ENCODE results near the gene PODXL2. TPM values are rescaled to one million over a fixed set of nuclear protein-coding genes. Genes with fewer than 3 reads are reported as not detected.

PODXL2 gene
- total and polyA plus RNA-seq, 2 experiments from 2014 or later: 18.4 to 57.6 TPM

DNA sequence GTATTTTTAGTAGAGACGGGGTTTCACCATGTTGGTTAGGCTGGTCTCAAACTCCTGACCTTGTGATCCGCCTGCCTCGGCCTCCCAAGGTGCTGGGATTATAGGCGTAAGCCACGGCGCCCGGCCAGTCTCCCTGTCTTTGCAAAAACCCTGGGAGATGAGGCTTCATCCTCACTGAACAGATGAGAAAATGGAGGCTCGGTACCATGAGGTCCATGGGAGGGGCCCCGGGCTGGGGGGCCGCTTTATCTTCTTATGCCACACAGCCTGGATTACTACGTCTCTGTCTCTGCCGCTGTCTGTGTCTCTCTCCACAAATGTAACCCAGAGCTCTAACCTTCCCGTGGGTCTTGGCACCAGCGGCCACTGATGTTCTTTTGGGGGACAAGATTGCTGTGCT lies 82.9 kb downstream of the PODXL2 start:
- Histone ChIP-seq H2AFZ (peak overlapping the region; percentile 56), H3K4me3 (no peak overlapping the region), H3K27me3 (ENCODE audit: insufficient read depth) (no peaks in the 10 kb centered on the region), H3K9me2 (ENCODE audit: insufficient read depth) (no peaks in the 10 kb centered on the region), H3K27ac (ENCODE audit: low read depth) (no peak overlapping the region), H3F3A (replicated peaks; ENCODE audit: low read depth) (no peaks in the 10 kb centered on the region), H3K36me3 (ENCODE audit: insufficient read depth) (no peaks in the 10 kb centered on the region), H3K4me2 (no peak overlapping the region), H4K20me1 (replicated peaks; ENCODE audit: insufficient read depth) (no peaks in the 10 kb centered on the region), H3K4me1 (ENCODE audit: insufficient read depth) (peaks cover 9% of the 10 kb centered on the region), H3K79me2 (replicated peaks; ENCODE audit: insufficient read depth) (no peaks in the 10 kb centered on the region)
- no peak for DNase-seq (ENCODE audit: low spot score)
- no peak overlapping the region for H3K4me3 Mint-ChIP-seq
- H3K36me3 Mint-ChIP-seq (ENCODE audit: low read depth): no peaks in the 10 kb centered on the region
- no peak for ATAC-seq
- peaks cover 8% of the 10 kb centered on the region for H3K27me3 Mint-ChIP-seq (ENCODE audit: insufficient read depth, low read depth, poor library complexity)
- no peaks in the 10 kb centered on the region for H3K9me3 Mint-ChIP-seq
- no peak for TF ChIP-seq NANOG (IDR thresholded peaks at IDR 0.05; ENCODE audit: borderline replicate concordance)
- no peak for TF ChIP-seq CREB1 (CRISPR knock-in tag; IDR thresholded peaks at IDR 0.05; ENCODE audit: low read depth)
- TF ChIP-seq STAT1 (IDR thresholded peaks at IDR 0.05; ENCODE audit: unreplicated experiment): no peak
- TF ChIP-seq, protein P1, sequence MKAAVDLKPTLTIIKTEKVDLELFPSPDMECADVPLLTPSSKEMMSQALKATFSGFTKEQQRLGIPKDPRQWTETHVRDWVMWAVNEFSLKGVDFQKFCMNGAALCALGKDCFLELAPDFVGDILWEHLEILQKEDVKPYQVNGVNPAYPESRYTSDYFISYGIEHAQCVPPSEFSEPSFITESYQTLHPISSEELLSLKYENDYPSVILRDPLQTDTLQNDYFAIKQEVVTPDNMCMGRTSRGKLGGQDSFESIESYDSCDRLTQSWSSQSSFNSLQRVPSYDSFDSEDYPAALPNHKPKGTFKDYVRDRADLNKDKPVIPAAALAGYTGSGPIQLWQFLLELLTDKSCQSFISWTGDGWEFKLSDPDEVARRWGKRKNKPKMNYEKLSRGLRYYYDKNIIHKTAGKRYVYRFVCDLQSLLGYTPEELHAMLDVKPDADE (IDR thresholded peaks at IDR 0.05): no peak
- TF ChIP-seq, protein P2, sequence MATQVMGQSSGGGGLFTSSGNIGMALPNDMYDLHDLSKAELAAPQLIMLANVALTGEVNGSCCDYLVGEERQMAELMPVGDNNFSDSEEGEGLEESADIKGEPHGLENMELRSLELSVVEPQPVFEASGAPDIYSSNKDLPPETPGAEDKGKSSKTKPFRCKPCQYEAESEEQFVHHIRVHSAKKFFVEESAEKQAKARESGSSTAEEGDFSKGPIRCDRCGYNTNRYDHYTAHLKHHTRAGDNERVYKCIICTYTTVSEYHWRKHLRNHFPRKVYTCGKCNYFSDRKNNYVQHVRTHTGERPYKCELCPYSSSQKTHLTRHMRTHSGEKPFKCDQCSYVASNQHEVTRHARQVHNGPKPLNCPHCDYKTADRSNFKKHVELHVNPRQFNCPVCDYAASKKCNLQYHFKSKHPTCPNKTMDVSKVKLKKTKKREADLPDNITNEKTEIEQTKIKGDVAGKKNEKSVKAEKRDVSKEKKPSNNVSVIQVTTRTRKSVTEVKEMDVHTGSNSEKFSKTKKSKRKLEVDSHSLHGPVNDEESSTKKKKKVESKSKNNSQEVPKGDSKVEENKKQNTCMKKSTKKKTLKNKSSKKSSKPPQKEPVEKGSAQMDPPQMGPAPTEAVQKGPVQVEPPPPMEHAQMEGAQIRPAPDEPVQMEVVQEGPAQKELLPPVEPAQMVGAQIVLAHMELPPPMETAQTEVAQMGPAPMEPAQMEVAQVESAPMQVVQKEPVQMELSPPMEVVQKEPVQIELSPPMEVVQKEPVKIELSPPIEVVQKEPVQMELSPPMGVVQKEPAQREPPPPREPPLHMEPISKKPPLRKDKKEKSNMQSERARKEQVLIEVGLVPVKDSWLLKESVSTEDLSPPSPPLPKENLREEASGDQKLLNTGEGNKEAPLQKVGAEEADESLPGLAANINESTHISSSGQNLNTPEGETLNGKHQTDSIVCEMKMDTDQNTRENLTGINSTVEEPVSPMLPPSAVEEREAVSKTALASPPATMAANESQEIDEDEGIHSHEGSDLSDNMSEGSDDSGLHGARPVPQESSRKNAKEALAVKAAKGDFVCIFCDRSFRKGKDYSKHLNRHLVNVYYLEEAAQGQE (IDR thresholded peaks at IDR 0.05; ENCODE audit: unreplicated experiment): no peak
- TF ChIP-seq, protein P3, sequence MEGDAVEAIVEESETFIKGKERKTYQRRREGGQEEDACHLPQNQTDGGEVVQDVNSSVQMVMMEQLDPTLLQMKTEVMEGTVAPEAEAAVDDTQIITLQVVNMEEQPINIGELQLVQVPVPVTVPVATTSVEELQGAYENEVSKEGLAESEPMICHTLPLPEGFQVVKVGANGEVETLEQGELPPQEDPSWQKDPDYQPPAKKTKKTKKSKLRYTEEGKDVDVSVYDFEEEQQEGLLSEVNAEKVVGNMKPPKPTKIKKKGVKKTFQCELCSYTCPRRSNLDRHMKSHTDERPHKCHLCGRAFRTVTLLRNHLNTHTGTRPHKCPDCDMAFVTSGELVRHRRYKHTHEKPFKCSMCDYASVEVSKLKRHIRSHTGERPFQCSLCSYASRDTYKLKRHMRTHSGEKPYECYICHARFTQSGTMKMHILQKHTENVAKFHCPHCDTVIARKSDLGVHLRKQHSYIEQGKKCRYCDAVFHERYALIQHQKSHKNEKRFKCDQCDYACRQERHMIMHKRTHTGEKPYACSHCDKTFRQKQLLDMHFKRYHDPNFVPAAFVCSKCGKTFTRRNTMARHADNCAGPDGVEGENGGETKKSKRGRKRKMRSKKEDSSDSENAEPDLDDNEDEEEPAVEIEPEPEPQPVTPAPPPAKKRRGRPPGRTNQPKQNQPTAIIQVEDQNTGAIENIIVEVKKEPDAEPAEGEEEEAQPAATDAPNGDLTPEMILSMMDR (conservative IDR thresholded peaks at IDR 0.05; ENCODE audit: low read depth in 2 of 2): no peak
- no peak for TF ChIP-seq ZNF114 (CRISPR knock-in tag; IDR thresholded peaks at IDR 0.05)
- TF ChIP-seq, protein P4, sequence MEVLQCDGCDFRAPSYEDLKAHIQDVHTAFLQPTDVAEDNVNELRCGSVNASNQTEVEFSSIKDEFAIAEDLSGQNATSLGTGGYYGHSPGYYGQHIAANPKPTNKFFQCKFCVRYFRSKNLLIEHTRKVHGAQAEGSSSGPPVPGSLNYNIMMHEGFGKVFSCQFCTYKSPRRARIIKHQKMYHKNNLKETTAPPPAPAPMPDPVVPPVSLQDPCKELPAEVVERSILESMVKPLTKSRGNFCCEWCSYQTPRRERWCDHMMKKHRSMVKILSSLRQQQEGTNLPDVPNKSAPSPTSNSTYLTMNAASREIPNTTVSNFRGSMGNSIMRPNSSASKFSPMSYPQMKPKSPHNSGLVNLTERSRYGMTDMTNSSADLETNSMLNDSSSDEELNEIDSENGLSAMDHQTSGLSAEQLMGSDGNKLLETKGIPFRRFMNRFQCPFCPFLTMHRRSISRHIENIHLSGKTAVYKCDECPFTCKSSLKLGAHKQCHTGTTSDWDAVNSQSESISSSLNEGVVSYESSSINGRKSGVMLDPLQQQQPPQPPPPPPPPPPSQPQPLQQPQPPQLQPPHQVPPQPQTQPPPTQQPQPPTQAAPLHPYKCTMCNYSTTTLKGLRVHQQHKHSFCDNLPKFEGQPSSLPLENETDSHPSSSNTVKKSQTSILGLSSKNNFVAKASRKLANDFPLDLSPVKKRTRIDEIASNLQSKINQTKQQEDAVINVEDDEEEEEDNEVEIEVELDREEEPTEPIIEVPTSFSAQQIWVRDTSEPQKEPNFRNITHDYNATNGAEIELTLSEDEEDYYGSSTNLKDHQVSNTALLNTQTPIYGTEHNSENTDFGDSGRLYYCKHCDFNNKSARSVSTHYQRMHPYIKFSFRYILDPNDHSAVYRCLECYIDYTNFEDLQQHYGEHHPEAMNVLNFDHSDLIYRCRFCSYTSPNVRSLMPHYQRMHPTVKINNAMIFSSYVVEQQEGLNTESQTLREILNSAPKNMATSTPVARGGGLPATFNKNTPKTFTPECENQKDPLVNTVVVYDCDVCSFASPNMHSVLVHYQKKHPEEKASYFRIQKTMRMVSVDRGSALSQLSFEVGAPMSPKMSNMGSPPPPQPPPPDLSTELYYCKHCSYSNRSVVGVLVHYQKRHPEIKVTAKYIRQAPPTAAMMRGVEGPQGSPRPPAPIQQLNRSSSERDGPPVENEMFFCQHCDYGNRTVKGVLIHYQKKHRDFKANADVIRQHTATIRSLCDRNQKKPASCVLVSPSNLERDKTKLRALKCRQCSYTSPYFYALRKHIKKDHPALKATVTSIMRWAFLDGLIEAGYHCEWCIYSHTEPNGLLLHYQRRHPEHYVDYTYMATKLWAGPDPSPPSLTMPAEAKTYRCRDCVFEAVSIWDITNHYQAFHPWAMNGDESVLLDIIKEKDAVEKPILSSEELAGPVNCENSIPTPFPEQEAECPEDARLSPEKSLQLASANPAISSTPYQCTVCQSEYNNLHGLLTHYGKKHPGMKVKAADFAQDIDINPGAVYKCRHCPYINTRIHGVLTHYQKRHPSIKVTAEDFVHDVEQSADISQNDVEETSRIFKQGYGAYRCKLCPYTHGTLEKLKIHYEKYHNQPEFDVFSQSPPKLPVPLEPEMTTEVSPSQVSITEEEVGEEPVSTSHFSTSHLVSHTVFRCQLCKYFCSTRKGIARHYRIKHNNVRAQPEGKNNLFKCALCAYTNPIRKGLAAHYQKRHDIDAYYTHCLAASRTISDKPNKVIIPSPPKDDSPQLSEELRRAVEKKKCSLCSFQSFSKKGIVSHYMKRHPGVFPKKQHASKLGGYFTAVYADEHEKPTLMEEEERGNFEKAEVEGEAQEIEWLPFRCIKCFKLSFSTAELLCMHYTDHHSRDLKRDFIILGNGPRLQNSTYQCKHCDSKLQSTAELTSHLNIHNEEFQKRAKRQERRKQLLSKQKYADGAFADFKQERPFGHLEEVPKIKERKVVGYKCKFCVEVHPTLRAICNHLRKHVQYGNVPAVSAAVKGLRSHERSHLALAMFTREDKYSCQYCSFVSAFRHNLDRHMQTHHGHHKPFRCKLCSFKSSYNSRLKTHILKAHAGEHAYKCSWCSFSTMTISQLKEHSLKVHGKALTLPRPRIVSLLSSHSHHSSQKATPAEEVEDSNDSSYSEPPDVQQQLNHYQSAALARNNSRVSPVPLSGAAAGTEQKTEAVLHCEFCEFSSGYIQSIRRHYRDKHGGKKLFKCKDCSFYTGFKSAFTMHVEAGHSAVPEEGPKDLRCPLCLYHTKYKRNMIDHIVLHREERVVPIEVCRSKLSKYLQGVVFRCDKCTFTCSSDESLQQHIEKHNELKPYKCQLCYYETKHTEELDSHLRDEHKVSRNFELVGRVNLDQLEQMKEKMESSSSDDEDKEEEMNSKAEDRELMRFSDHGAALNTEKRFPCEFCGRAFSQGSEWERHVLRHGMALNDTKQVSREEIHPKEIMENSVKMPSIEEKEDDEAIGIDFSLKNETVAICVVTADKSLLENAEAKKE (CRISPR knock-in tag; IDR thresholded peaks at IDR 0.05): no peak
- TF ChIP-seq POLR2AphosphoS5 (IDR thresholded peaks at IDR 0.05; ENCODE audit: low read depth): no peak
- TF ChIP-seq EZH2phosphoT487 (IDR thresholded peaks at IDR 0.05; ENCODE audit: unreplicated experiment): no peak
- TF ChIP-seq EZH2 (IDR thresholded peaks at IDR 0.05; ENCODE audit: low read depth, unreplicated experiment): no peak
- TF ChIP-seq ZNF331 (CRISPR knock-in tag; IDR thresholded peaks at IDR 0.05; ENCODE audit: low read depth): no peak
- TF ChIP-seq JUNB (IDR thresholded peaks at IDR 0.05; ENCODE audit: unreplicated experiment): no peak
- peaks cover 35% of the 10 kb centered on the region for H3K4me1 Mint-ChIP-seq
- no peak overlapping the region for H3K27ac Mint-ChIP-seq
